Fibroblast of pulmonary artery (primary cell): ENCODE measurements around the gene SDF2L1.

Experiments
- DNase-seq: peaks from one replicate; pipeline ENCODE4 v3.0.0-alpha.2; 2010; ENCODE audit warnings: low read depth
- H3K4me3 ChIP-seq: replicated peaks from 2 replicates; pipeline ENCODE4 v1.5.1; 2011; ENCODE audit warnings: low read depth, mild to moderate bottlenecking, control low read depth, low read length, moderate library complexity
- CTCF ChIP-seq: IDR thresholded peaks from 2 replicates; pipeline ENCODE4 v1.5.1; 2011; ENCODE audit warnings: mild to moderate bottlenecking, control low read depth, low read length, inconsistent platforms; ENCODE audit errors: missing control alignments

SDF2L1 gene

GRCh38 chr22:21623648-21623970 is 18.5 kb upstream of the SDF2L1 start:
- DNase-seq: no peak
- no peak overlapping the region for H3K4me3 ChIP-seq
- TF ChIP-seq CTCF: no peak

GRCh38 chr22:21624120-21624879 is 17.8 kb upstream of the SDF2L1 start:
- peak; percentile 55 for TF ChIP-seq CTCF
- DNase-seq: peak; percentile 21
- no peak overlapping the region for H3K4me3 ChIP-seq

GRCh38 chr22:21624880-21625791 is 17.0 kb upstream of the SDF2L1 start:
- TF ChIP-seq CTCF: no peak
- H3K4me3 ChIP-seq: no peak overlapping the region
- no peak for DNase-seq

GRCh38 chr22:21626073-21626734 is 15.9 kb upstream of the SDF2L1 start:
- no peak overlapping the region for H3K4me3 ChIP-seq
- DNase-seq: no peak
- no peak for TF ChIP-seq CTCF

GRCh38 chr22:21626735-21627469 is 15.2 kb upstream of the SDF2L1 start:
- H3K4me3 ChIP-seq: no peak overlapping the region
- DNase-seq: no peak
- no peak for TF ChIP-seq CTCF

- DNase-seq: no peak
- peak overlapping the region; percentile 87 for H3K4me3 ChIP-seq
- no peak for TF ChIP-seq CTCF
Observed at GRCh38 chr22:21628386-21629254, 13.5 kb upstream of the SDF2L1 start.
